HepG2 (cell line): Measurements from ENCODE around the gene ZIC3.

Experiments
- EHMT2 ChIP-seq: fragments of 200-600 bp; sonication (generic); IDR thresholded peaks from 2 replicates; pipeline ENCODE4 v1.7.0; 2017; ENCODE audit warnings: antibody characterized with exemption, low read depth, low read length, borderline replicate concordance
- NFE2L2 ChIP-seq: fragments of 150-350 bp; IDR thresholded peaks from 2 replicates; pipeline ENCODE4 v1.6.1; 2014; ENCODE audit warnings: low read length
- PCBP1 ChIP-seq: fragments of 200-400 bp; formaldehyde crosslinking; IDR thresholded peaks from 2 replicates; pipeline ENCODE4 v1.6.1; 2017; ENCODE audit warnings: mild to moderate bottlenecking, low read depth, low read length, borderline replicate concordance
- POLR2A ChIP-seq, 2 experiments: IDR thresholded peaks; 2 replicates each; pipeline ENCODE4 v1.6.1; 2011; ENCODE audit warnings: low read depth in 2 of 2, low read length in 2 of 2, mild to moderate bottlenecking in 1 of 2, moderate library complexity in 1 of 2; ENCODE audit not compliant: insufficient read depth in 1 of 2
- ZBTB8A ChIP-seq: sonication (generic); formaldehyde crosslinking; IDR thresholded peaks from 2 replicates; pipeline ENCODE4 v1.4.0; 2020; ENCODE audit warnings: mild to moderate bottlenecking, low read depth, missing genetic modification reagents, borderline replicate concordance
- ZNF776 ChIP-seq: sonication (generic); formaldehyde crosslinking; IDR thresholded peaks from 2 replicates; pipeline ENCODE4 v1.4.0; 2020; ENCODE audit warnings: mild to moderate bottlenecking, missing genetic modification reagents
- TF ChIP-seq, protein P1 (sequence below): sonication (generic); formaldehyde crosslinking; IDR thresholded peaks from 2 replicates; pipeline ENCODE4 v1.5.0; 2020; ENCODE audit warnings: mild to moderate bottlenecking, missing genetic modification reagents, moderate library complexity
- TF ChIP-seq, protein P2 (sequence below): sonication (generic); formaldehyde crosslinking; IDR thresholded peaks from 2 replicates; pipeline ENCODE4 v1.4.0; 2020; ENCODE audit warnings: missing genetic modification reagents

DNA sequence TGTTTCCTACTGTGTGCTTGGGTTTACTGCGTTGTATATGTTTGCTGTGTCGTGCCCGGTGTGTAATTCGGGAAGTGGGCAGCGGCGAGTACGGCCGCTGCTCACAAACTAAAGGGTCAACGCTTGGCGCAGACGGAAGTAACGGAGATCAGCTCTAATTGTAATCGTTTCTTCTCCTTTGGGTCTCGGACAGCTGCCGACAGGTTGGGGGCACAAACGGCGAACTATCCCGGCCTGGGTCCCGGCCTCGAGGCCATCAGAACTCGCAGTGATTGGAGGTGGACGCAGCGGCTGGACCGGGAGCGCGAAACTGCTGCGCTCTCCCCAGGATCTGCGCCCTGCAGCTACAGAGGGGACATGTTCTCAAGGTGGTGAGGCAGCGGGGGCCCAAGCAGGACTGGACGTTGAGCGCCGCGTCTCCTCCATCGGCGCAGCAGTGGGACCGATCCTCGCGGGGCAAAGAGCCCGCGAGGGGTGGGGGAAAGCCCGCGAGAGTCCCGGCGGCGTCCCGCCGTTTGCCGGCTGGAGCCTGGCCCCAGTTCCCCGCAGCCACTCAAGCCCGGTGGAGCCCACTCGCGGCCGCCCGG lies 516 bp upstream of the ZIC3 start:
- TF ChIP-seq ZNF776 (CRISPR knock-in tag) = no peak
- no peak for TF ChIP-seq ZBTB8A (CRISPR knock-in tag)
- TF ChIP-seq, protein P1, sequence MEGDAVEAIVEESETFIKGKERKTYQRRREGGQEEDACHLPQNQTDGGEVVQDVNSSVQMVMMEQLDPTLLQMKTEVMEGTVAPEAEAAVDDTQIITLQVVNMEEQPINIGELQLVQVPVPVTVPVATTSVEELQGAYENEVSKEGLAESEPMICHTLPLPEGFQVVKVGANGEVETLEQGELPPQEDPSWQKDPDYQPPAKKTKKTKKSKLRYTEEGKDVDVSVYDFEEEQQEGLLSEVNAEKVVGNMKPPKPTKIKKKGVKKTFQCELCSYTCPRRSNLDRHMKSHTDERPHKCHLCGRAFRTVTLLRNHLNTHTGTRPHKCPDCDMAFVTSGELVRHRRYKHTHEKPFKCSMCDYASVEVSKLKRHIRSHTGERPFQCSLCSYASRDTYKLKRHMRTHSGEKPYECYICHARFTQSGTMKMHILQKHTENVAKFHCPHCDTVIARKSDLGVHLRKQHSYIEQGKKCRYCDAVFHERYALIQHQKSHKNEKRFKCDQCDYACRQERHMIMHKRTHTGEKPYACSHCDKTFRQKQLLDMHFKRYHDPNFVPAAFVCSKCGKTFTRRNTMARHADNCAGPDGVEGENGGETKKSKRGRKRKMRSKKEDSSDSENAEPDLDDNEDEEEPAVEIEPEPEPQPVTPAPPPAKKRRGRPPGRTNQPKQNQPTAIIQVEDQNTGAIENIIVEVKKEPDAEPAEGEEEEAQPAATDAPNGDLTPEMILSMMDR = no peak
- TF ChIP-seq, protein P2, sequence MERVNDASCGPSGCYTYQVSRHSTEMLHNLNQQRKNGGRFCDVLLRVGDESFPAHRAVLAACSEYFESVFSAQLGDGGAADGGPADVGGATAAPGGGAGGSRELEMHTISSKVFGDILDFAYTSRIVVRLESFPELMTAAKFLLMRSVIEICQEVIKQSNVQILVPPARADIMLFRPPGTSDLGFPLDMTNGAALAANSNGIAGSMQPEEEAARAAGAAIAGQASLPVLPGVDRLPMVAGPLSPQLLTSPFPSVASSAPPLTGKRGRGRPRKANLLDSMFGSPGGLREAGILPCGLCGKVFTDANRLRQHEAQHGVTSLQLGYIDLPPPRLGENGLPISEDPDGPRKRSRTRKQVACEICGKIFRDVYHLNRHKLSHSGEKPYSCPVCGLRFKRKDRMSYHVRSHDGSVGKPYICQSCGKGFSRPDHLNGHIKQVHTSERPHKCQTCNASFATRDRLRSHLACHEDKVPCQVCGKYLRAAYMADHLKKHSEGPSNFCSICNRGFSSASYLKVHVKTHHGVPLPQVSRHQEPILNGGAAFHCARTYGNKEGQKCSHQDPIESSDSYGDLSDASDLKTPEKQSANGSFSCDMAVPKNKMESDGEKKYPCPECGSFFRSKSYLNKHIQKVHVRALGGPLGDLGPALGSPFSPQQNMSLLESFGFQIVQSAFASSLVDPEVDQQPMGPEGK (CRISPR knock-in tag) = no peak
- no peak for TF ChIP-seq EHMT2
- TF ChIP-seq PCBP1 = no peak
- no peak for TF ChIP-seq NFE2L2
- TF ChIP-seq POLR2A (IDR thresholded peaks at IDR 0.05; ENCODE audit: insufficient read depth in 1 of 2, low read depth in 2 of 2, low read length in 2 of 2) = no peak
